Activated CD8-positive, alpha-beta memory T cell treated with anti-CD3 and anti-CD28 coated beads for 1 hour (primary cell): Measurements from ENCODE around the gene USP17L11.
"Not testable (repeated sequence)": the region's sequence is repeated elsewhere in the genome, so short reads cannot be mapped to it uniquely, and the experiment has no call there.

Experiments
- DNase-seq, 2 donors: peaks; one replicate each; pipeline ENCODE4 v3.0.0-alpha.2; 2020; ENCODE audit warnings: low read depth in 1 of 2; ENCODE audit errors: extremely low read depth in 1 of 2

USP17L11 gene, protein sequence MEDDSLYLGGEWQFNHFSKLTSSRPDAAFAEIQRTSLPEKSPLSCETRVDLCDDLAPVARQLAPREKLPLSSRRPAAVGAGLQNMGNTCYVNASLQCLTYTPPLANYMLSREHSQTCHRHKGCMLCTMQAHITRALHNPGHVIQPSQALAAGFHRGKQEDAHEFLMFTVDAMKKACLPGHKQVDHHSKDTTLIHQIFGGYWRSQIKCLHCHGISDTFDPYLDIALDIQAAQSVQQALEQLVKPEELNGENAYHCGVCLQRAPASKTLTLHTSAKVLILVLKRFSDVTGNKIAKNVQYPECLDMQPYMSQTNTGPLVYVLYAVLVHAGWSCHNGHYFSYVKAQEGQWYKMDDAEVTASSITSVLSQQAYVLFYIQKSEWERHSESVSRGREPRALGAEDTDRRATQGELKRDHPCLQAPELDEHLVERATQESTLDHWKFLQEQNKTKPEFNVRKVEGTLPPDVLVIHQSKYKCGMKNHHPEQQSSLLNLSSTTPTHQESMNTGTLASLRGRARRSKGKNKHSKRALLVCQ

DNA sequence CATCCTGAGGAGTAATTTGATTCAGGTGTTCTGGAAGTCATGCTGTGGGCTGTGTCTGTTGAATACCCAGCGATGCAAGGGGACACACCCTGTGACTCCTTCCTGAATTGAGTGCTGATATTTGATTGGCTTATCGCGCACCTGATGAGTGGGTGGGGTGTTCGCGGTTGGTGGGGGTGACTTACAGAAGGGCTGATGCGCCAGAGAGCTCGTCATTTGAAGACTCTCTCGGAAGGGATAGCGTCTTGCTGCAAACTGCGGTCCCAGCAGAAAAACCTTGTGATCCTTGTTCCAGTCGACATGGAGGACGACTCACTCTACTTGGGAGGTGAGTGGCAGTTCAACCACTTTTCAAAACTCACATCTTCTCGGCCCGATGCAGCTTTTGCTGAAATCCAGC is at the start of gene USP17L11:
USP17L11 (plus strand) TSS at position 301 of the 400 bp plus-strand sequence; CDS start at position 301, 0 bp downstream.
- not testable (repeated sequence) for DNase-seq

DNA sequence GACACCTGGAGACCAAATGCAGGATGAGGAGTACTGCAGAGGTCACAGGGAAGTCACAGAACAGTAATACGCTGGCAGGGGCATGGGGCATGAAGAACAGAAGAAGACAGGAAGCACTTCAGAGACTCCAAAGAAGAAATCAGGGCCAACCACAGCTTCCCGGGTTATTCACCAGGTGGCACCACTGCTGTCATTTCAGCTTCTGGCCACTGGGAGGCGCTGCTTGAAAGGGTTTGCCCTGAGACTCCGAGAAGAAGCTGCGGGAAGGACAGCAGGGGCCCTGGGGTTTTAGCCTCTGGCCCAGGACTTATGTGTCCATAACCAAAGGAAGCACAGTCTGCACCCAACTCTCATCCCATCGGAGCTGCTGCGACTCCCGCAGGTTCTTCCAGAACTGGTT is 49.2 kb upstream of the USP17L11 start:
- not testable (repeated sequence) for DNase-seq

DNA sequence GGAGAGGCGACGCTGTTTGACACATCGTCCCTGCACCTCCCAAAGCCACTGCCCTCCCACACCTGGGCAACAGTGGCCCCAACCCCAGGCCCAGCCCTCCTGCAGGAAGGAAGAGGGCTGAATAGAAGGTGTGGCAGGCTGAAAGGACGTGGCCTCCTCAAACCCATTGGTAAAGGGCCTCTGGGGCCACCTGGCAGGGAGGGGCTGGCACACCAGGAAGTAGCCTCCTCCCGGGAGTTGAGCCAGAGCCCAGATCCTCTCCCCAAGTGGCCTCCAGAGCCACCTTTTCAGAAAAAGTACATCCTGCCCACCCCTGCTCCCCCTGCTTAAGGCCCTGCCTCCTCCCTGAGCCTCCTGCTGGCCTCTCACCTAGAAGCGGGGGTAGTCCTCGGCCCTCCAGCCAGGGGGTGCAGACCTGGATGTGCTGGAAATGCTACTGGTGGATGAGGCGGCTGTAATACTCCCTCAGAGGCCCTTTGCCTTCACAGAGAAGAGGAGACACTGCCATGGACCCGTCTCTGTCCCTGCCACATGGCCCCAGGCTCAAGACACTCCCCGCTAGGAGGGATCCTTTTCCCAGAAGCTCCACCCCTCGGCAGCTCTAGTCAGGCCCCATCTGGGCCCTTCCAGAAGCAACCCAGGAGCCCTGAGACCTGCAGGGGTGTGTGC is 45.3 kb upstream of the USP17L11 start, which contains the start of gene FAM90A26:
FAM90A26 (plus strand) TSS at position 619 of the 669 bp plus-strand sequence. CDS start 2,764 bp downstream, outside the sequence.
- DNase-seq = not testable (repeated sequence)

DNA sequence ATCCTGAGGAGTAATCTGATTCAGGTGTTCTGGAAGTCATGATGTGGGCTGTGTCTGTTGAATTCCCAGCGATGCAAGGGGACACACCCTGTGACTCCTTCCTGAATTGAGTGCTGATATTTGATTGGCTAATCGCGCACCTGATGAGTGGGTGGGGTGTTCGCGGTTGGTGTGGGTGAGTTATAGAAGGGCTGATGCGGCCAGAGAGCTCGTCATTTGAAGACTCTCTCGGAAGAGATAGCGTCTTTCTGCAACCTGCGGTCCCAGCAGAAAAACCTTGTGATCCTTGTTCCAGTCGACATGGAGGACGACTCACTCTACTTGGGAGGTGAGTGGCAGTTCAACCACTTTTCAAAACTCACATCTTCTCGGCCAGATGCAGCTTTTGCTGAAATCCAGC is 4.8 kb upstream of the USP17L11 start, which contains the start of gene USP17L10:
USP17L10 (plus strand) TSS at position 301 of the 400 bp plus-strand sequence; CDS start at position 301, 0 bp downstream.
- not testable (repeated sequence) for DNase-seq

DNA sequence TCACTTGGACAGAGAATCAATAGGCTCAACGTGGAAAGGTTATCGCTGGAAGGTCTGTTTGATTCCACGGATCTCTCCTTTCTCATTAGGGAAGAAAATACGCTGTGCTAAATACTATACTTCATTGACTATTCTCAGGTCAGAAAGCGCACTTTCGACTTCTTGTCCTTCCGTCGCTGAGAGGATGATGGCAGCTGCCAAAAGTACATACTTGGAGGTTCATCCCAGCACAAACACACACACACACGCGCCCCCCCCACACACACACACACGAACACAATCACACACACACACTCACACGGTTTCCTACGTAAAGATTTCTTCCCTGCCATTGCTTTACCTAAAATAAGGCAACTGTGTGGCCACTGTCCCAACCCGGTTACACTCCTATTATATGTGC is 504 bp upstream of the USP17L11 start:
- DNase-seq = not testable (repeated sequence)

DNA sequence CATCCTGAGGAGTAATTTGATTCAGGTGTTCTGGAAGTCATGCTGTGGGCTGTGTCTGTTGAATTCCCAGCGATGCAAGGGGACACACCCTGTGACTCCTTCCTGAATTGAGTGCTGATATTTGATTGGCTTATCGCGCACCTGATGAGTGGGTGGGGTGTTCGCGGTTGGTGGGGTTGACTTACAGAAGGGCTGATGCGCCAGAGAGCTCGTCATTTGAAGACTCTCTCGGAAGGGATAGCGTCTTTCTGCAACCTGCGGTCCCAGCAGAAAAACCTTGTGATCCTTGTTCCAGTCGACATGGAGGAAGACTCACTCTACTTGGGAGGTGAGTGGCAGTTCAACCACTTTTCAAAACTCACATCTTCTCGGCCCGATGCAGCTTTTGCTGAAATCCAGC is 4.6 kb downstream of the USP17L11 start, which contains the start of gene USP17L12:
USP17L12 (plus strand) TSS at position 301 of the 400 bp plus-strand sequence; CDS start at position 301, 0 bp downstream.
- not testable (repeated sequence) for DNase-seq

DNA sequence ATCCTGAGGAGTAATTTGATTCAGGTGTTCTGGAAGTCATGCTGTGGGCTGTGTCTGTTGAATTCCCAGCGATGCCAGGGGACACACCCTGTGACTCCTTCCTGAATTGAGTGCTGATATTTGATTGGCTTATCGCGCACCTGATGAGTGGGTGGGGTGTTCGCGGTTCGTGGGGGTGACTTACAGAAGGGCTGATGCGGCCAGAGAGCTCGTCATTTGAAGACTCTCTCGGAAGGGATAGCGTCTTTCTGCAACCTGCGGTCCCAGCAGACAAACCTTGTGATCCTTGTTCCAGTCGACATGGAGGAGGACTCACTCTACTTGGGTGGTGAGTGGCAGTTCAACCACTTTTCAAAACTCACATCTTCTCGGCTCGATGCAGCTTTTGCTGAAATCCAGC is 9.4 kb downstream of the USP17L11 start, which contains the start of gene USP17L13:
USP17L13 (plus strand) TSS at position 301 of the 400 bp plus-strand sequence; CDS start at position 301, 0 bp downstream.
- DNase-seq = not testable (repeated sequence)

DNA sequence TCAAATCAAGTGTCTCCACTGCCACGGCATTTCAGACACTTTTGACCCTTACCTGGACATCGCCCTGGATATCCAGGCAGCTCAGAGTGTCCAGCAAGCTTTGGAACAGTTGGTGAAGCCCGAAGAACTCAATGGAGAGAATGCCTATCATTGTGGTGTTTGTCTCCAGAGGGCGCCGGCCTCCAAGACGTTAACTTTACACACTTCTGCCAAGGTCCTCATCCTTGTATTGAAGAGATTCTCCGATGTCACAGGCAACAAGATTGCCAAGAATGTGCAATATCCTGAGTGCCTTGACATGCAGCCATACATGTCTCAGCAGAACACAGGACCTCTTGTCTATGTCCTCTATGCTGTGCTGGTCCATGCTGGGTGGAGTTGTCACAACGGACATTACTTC is 15.0 kb downstream of the USP17L11 start:
- not testable (repeated sequence) for DNase-seq

DNA sequence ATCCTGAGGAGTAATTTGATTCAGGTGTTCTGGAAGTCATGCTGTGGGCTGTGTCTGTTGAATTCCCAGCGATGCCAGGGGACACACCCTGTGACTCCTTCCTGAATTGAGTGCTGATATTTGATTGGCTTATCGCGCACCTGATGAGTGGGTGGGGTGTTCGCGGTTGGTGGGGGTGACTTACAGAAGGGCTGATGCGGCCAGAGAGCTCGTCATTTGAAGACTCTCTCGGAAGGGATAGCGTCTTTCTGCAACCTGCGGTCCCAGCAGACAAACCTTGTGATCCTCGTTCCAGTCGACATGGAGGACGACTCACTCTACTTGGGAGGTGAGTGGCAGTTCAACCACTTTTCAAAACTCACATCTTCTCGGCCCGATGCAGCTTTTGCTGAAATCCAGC is 18.9 kb downstream of the USP17L11 start, which contains the start of gene USP17L15:
USP17L15 (plus strand) TSS at position 301 of the 400 bp plus-strand sequence; CDS start at position 301, 0 bp downstream.
- DNase-seq = not testable (repeated sequence)

DNA sequence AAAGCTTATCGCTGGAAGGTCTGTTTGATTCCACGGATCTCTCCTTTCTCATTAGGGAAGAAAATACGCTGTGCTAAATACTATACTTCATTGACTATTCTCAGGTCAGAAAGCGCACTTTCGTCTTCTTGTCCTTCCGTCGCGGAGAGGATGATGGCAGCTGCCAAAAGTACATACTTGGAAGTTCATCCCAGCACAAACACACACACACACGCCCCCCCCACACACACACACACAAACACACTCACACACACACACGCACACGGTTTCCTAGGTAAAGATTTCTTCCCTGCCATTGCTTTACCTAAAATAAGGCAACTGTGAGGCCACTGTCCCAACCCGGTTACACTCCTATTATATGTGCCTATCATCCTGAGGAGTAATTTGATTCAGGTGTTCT is 23.3 kb downstream of the USP17L11 start:
- not testable (repeated sequence) for DNase-seq

DNA sequence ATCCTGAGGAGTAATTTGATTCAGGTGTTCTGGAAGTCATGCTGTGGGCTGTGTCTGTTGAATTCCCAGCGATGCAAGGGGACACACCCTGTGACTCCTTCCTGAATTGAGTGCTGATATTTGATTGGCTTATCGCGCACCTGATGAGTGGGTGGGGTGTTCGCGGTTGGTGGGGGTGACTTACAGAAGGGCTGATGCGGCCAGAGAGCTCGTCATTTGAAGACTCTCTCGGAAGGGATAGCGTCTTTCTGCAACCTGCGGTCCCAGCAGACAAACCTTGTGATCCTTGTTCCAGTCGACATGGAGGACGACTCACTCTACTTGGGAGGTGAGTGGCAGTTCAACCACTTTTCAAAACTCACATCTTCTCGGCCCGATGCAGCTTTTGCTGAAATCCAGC is 28.4 kb downstream of the USP17L11 start, which contains the start of gene USP17L17:
USP17L17 (plus strand) TSS at position 301 of the 400 bp plus-strand sequence; CDS start at position 301, 0 bp downstream.
- DNase-seq = not testable (repeated sequence)

DNA sequence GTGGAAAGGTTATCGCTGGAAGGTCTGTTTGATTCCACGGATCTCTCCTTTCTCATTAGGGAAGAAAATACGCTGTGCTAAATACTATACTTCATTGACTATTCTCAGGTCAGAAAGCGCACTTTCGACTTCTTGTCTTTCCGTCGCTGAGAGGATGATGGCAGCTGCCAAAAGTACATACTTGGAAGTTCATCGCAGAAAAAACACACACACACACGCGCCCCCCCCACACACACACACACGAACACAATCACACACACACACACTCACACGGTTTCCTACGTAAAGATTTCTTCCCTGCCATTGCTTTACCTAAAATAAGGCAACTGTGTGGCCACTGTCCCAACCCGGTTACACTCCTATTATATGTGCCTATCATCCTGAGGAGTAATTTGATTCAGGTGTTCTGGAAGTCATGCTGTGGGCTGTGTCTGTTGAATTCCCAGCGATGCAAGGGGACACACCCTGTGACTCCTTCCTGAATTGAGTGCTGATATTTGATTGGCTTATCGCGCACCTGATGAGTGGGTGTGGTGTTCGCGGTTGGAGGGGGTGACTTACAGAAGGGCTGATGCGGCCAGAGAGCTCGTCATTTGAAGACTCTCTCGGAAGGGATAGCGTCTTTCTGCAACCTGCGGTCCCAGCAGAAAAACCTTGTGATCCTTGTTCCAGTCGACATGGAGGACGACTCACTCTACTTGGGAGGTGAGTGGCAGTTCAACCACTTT is 32.9 kb downstream of the USP17L11 start, which contains the start of gene USP17L18:
USP17L18 (plus strand) TSS at position 678 of the 728 bp plus-strand sequence; CDS start at position 678, 0 bp downstream.
- peak in 1 of 2 donors; percentile 0 for DNase-seq

DNA sequence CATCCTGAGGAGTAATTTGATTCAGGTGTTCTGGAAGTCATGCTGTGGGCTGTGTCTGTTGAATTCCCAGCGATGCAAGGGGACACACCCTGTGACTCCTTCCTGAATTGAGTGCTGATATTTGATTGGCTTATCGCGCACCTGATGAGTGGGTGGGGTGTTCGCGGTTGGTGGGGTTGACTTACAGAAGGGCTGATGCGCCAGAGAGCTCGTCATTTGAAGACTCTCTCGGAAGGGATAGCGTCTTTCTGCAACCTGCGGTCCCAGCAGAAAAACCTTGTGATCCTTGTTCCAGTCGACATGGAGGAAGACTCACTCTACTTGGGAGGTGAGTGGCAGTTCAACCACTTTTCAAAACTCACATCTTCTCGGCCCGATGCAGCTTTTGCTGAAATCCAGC is 37.9 kb downstream of the USP17L11 start, which contains the start of gene USP17L19:
USP17L19 (plus strand) TSS at position 301 of the 400 bp plus-strand sequence; CDS start at position 301, 0 bp downstream.
- DNase-seq = not testable (repeated sequence)

DNA sequence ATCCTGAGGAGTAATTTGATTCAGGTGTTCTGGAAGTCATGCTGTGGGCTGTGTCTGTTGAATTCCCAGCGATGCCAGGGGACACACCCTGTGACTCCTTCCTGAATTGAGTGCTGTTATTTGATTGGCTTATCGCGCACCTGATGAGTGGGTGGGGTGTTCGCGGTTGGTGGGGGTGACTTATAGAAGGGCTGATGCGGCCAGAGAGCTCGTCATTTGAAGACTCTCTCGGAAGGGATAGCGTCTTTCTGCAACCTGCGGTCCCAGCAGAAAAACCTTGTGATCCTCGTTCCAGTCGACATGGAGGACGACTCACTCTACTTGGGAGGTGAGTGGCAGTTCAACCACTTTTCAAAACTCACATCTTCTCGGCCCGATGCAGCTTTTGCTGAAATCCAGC is 42.6 kb downstream of the USP17L11 start, which contains the start of gene USP17L20:
USP17L20 (plus strand) TSS at position 301 of the 400 bp plus-strand sequence; CDS start at position 301, 0 bp downstream.
- not testable (repeated sequence) for DNase-seq

DNA sequence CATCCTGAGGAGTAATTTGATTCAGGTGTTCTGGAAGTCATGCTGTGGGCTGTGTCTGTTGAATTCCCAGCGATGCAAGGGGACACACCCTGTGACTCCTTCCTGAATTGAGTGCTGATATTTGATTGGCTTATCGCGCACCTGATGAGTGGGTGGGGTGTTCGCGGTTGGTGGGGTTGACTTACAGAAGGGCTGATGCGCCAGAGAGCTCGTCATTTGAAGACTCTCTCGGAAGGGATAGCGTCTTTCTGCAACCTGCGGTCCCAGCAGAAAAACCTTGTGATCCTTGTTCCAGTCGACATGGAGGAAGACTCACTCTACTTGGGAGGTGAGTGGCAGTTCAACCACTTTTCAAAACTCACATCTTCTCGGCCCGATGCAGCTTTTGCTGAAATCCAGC is 47.4 kb downstream of the USP17L11 start, which contains the start of gene USP17L21:
USP17L21 (plus strand) TSS at position 301 of the 400 bp plus-strand sequence; CDS start at position 301, 0 bp downstream.
- DNase-seq = not testable (repeated sequence)
